ENCODE measurements around the gene KIRREL3.

Gene KIRREL3

GRCh38 chr11:126599217-126599897 is 401.2 kb downstream of the KIRREL3 start:
- DNase-seq (ENCODE audit: low read depth), result no peak

DNA sequence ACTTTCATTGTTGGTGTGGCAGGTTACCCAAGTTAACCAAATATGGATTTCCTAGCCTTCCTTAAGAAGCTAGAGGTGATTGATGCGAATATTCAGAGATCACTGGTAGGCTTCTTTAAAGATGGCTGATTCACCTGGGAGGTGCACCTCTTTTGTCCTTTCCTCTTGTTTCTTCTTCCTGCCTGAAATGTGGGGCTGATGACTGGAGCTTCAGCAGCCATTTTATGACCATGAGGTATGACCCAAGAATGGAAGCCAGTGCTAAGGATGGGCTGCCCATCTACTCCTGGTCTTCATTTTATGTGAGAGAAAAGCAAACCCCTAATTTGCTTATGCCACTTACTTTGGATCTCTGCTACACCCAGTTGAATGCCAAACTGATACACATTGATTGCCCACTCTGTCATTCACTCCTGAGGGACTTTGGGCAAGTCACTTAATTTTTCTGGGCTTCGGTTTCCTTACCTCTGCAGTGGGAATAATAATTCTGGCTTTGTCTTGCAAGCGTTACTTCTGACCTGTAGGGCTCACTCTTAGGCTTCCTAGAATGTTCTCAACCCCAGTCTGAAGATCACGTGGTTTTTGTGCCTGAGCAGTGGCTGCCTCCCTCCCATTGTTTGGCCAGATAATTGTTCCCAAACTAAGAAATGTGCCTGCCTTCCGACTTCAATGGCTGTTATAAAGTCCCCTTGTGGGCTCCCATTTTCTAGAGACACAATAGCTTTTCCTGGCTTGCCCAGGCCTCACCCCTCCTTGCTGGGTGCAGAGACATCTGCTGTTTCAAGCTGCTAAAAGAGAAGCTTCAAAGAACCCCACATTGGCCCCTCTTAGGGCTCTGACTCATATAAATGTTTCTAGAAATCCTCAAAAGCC is 402.0 kb downstream of the KIRREL3 start:
- DNase-seq (ENCODE audit: low read depth), result no peak

DNA sequence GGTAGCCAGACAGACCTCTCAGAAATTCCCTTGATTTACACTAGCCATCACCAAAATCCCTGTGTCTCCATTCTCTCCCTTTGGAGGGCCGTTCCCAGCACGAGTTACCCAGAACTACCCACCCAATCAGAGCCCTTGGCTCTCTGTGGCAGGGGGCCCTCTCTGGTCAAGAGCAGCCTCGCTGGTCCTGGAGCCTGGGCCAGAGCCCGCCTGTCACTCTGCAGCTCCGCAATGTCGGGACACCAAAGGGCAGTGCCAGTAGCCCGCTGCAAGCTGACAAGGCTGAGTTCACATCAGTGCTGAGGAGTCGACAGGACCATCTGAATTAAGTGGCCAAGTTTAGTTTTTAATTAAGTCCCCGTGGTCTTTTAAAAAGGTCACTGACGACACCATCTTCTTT is 403.5 kb downstream of the KIRREL3 start:
- no peak for DNase-seq (ENCODE audit: low read depth)

DNA sequence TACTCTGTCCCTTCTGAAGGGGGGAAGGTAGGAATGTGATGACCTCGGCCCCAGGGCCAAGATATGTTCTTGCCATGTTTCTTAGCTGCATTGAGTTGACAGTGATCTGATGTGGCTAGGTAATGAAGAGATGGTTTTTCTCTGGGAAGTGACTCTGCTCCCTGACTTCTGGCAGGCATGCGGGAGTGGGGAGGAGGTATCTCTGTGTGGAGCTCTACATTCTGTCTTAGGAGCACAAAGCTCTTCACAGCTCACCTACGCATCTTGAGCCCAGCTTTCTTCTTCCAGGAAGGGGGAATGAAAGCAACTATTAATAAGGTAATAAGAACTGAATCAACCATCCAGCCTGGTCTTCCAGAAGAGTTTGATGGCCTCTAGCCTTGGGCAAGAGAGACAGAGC is 404.1 kb downstream of the KIRREL3 start:
- DNase-seq (ENCODE audit: low read depth), result no peak

DNA sequence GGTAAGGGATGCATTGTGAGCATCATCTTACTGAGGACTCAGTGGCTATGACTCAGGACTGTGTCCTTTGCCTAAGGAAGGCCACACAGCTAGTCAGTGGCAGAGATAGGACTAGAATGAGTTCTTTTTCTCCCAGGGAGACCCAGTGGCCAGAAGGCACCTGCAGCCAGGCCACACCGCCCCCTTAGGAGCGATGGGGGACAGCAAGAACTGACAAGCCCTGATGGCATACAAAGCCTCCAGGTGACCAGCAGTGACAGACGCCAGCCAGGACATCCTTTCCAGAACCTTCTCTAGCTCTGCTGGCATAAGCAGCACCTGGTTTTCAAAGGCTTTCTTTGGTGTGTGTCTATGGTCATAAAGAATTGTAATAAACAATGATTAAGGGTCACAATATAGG is 405.0 kb downstream of the KIRREL3 start:
- DNase-seq (ENCODE audit: low read depth), result no peak

DNA sequence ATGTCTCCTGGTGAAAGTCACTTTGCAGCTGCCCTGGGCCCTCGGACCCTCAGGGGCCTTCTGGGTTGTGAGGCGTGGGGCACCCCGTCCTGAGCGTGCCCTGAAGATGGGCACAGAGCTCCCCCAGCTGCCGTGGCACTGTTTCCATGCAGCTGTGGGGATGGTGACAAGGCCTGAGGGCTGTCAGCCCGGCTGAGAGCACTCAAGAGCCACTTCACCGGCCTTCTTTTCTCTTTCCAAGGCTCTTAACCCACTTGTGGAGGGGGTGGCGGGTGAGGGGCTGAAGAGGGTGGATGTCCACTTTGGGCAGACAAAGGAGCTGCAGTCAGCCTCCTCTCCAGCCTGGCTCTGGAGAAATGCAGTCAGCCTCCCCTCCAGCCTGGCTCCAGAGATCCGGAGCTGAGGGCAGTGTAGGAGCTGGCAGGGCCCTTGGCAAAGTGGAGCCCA is 405.6 kb downstream of the KIRREL3 start:
- no peak for DNase-seq (ENCODE audit: low read depth)

GRCh38 chr11:126592496-126593410 is 407.8 kb downstream of the KIRREL3 start:
- DNase-seq (ENCODE audit: low read depth), result no peak

DNA sequence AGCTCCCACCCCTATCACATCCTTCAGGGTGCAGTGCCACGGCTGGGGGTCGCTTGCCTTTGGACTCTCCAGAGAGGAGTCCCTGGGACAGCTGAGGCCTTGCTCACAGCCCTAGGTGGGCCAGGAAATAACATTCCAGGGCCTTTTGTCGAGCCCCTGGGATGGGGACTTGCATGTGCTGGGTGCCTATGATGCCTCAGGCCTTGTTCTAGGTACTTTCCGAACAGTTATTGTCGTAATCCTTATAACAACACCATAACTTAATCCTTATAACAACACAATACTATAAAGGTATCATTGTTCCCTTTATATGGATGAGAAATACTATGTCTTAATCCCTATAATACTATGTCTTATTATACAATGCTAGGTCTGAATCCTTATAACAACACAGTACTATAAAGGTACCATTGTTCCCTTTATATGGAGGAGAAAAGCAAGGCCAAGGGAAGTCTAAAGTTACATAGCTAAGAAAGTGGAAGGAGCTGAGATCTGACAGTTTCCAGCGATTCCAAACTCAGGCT is 408.5 kb downstream of the KIRREL3 start:
- no peak for DNase-seq (ENCODE audit: low read depth)

DNA sequence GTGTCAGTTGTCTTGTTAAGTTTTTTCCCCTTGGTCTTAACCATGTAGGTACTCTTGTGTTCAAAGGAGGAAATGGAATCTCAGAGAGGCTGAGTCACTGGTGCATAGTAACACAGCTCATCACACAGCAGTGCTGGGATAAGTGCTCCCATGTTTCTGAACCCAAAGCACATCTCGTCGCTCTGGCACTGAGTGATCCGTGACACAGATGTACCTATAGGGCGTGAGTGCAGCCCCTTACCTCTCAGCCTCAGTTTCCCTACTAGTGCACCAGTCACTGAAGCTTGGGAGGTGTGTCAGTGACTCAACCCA is 411.1 kb downstream of the KIRREL3 start:
- no peak for DNase-seq (ENCODE audit: low read depth)

DNA sequence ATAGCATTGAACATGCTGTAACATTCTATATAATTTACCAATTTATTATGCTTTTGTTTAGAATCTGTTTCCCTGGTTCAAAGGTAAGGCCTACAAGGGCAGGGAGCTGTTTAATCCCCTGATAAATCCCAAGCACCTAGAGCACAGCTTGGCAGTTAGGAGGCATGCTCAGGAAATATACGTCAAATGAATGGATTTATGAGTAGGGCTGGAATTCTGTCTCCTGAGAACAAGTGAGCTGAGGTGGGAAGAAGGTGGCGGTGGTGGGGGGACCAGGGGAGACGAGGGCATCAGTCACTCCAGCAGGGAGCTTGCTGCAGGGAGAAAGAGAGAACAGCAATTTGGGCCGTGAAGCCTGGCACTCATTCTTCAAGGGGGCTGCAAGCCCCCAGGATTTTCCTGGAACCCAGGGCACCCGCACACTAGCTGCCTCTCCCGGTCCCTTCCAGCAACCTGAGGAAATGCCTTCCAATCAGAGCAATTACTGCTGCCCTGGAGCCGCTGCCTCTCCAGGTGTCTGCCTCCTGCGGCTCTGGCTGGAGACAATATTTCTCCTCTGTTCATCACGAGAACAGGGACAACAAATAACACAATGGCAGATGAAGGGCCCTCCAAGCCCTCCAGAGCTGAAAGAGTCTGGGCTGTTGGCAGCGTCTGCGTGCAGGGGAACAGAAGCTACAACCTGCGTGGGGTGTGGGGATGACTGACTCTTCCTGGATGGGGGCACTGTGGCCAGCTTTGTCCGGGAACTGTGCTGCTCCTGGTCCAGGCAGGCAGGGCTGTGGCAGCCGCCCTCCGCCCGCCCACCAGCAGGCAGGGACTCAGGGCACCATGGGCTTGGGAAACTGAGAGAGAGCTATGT is 411.7 kb downstream of the KIRREL3 start:
- DNase-seq (ENCODE audit: low read depth), result no peak

- DNase-seq (ENCODE audit: low read depth), result no peak
These were observed 413.0 kb downstream of the KIRREL3 start for GRCh38 chr11:126587541-126587940.

DNA sequence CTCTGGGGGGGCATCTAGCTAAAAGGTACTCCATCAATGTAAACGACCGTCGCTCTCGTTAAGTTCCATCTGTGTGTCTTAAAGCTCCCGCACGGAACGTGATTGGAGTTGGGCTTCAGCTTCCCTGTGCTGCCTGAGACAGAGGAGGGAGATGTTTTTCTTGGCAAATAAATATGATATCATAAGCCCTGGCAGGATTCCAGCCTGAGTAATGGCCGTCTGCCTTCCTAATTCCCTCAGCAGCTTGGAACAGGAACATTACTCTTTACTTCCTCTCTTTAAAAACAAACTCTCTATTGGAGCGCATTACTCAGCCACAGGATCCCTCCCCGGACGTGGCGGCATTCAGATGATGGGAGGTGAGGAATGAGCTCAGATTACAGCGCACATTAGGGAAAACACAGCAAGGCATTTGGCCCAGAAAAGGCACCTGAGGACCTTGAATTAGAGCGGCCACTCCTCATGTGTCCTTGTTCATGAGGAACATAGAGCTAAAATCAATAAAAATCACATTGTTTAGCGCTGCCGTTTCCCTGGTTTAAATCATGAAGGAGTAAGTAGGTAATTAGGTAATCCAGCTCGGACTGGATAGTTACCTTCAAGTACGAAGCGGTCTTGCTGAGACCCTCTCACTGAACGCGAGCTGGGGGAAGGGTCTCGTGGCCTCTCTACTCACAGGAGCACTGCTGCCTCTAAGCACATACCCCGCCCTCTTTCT is 414.6 kb downstream of the KIRREL3 start:
- DNase-seq (ENCODE audit: low read depth), result peak; percentile 52

DNA sequence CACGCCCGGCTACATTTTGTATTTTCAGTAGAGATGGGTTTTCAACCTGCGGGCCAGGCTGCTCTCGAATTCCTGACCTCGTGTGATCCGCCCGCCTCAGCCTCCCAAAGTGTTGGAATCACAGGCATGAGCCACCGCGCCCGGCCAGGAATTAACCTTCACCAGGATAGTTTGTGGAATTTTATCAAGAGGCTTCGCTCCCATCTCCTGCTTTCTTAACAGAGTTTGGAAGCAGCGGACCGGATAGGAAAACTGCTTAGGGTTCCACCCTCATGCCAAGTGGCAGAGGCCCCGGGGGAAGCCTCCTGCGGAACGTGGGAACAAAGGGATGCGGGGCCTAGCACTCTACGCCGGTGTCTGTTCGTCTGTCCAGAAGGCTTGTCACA is 415.2 kb downstream of the KIRREL3 start:
- no peak for DNase-seq (ENCODE audit: low read depth)

DNA sequence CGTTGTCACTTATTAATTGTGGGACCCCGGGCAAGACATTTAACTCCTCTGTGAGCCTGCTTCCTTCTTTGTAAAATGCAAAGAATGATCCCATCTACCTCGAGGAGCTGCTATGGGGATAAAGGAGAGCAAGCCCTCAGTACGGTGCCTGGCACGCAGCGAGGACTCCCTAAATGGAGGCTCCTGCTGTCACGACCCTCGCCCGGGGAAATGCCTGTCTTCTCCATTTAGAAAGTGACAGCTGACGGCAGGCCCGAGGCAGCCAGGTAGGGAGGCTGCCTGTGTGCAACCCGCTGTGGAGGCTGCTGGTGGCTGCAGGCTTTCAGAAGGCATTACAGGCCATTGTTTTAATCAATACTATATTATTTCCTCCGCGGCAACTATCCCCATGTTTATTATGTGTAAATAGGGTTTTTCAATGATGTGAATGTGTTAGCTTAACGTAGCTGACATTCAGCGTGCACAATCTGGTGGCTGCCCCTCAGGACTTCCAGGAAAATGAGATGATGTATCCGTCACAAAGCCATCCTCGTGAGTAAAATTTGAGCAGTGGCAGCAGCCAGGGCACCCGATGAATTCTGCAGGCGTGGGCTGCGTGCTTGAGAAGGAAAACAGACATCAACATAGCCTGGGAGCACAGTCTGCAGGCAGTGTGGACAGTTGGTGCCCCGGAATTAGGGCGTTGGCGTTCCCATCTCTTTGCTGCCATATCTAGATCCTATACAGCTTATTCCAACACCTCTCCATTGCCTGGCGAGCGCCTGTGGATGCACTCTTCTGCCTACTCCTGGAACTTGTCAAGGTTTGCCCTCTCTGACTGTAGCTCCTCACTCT is 416.8 kb downstream of the KIRREL3 start:
- DNase-seq (ENCODE audit: low read depth), result no peak

DNA sequence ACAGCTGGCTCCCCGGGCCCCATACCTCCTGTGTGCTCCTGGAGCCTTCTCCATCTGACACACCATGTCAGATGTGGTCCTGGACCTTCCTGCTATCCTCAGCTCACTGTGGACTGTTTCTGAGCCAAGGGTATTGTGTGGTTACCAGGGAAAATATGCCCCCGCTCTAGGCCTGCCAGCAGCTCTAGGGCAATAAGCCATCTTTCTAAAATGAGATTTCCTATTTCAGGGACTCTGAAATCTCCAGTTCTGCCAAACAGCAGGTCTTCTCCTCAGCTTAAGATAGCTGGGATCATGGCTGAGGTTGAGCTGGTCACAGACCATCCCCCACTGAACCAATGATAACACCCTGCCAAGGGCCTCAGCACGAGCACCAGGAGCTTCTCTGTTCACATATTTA is 417.5 kb downstream of the KIRREL3 start:
- DNase-seq (ENCODE audit: low read depth), result no peak

DNA sequence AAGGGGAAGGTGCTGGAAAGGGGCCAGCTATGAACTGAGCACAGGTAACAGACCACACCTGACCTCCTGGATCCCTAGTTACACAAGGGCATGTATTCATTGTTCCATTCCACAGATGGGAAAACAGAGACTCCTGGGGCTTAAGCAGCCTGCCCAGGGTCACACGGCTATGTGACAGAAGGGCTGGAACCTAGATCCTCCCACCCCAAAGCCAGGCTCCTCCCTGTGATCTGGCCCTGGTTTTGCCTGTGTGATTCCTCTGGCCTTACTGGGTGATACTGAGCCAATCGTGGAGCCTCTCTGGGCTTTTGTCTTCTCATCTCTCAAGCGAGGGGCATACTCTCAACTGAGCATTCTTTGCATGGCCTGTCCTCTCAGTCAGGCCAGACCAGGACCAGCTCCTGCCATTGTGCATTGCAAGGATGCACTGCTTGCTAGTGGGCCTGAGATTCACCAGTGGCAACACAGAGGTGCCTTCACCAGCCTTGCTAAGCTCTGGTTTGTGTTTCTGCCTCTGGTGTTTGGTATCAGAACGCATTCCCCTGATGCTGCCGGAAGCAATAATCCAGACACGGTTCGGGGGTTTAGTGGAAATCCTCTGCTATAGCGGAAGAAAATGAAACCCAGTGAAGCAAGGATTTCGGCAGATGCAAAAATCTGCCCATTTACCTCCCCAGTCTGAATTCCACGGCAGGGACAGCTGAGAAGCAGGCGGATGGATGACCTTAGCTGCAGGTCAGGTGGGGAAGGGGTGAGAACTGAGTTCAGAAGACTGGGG is 418.5 kb downstream of the KIRREL3 start:
- DNase-seq (ENCODE audit: low read depth), result no peak

GRCh38 chr11:126578426-126578825 is 422.1 kb downstream of the KIRREL3 start:
- DNase-seq (ENCODE audit: low read depth), result no peak

- DNase-seq (ENCODE audit: low read depth), result no peak
These were observed 422.5 kb downstream of the KIRREL3 start for GRCh38 chr11:126578021-126578420.

DNA sequence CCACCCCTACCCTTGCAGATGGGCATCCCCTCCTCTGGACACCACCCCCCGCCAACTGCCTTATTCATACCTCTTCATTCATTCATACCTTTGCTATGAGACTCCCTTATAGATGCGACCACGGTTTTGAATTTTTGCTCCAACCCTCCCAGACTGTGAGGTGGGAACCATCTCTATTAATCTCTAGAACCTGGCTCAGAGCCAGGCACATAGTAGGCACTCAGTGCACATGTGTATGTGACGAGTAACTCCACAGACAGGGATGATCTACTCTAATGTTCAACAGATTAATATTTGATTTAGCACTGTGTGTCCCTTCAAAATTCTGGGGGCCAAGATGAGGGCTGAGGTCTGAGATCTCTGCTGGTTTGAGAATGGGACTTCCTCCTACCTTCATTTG is 424.7 kb downstream of the KIRREL3 start:
- no peak for DNase-seq (ENCODE audit: low read depth)
